Measurements from ENCODE around the gene TPK1. TPM values are rescaled to one million over a fixed set of nuclear protein-coding genes. Genes with fewer than 3 reads are reported as not detected.

The TPK1 gene
- total and polyA plus RNA-seq, 2 of the 4 experiments (the other 2 are of a cell fraction), result 0.38 to 1.8 TPM

DNA sequence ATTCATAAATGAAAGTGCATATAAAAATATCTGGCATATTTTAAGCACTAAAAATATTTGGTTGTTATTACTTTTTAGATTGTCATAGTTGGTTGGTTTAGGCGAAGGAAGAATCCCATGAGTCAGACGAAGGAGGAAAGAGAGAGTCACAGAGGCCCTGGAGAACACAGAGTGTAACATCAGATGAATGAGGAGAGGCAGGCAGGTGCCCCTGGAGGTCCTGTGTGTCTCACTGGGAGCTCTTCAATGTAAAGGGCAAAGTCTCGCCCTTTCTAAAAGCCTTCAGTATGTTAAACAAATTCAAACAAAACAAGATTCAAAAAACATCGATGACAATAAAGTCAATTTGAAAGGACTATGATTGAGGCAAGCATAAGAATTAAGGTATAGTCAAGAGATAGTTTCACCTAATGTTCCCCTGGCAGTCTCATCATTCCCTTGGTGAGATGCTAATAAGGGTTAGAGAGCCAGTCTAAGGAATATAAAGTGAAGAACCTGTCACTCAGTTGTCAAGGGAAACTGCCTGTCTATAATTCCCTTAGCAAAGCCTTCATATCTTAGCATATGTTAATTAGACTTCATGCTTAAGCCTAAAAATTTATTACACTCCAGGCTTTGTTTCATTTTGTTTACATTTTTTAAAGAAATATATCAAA, 194.3 kb downstream of the TPK1 start:
- BruUV-seq (replicated peaks), result no TSS peak
- H2BK120ac ChIP-seq (ENCODE audit: low read depth, low read length), result no peak overlapping the region
- dilution Hi-C loops (cut with HindIII; ENCODE audit: low sequenced_read_pairs, unreplicated experiment), result no loop called here

More for the DNA sequence above, 194.3 kb downstream of the TPK1 start:
- no peak overlapping the region for H2BK5ac ChIP-seq (ENCODE audit: low read depth, low read length, poor library complexity, severe bottlenecking)
- DNase-seq (no peak), ATAC-seq (ENCODE audit: low read depth) (no peak)
- H2AK5ac ChIP-seq (ENCODE audit: low read depth, low read length), result no peak overlapping the region
- no peak overlapping the region for H4K8ac ChIP-seq (ENCODE audit: low read depth in 2 of 2, low read length in 2 of 2)
- H3K79me1 ChIP-seq (ENCODE audit: low read depth in 1 of 2, low read length in 2 of 2), result no peaks in the 10 kb centered on the region
- no peak overlapping the region for H3K56ac ChIP-seq (ENCODE audit: extremely low read depth, insufficient read depth, low read length)
- no peak overlapping the region for H4K91ac ChIP-seq (ENCODE audit: insufficient read depth, low read depth, low read length)
- ChIA-PET POLR2A (ENCODE audit: unreplicated experiment) (no interaction called here), CTCF (interaction anchor here (1.4 kb wide), 1 partner anchor 10 kb away, joined by 4 read pairs; no protein-coding TSS in a partner anchor)
- no peak overlapping the region for H3K27ac ChIP-seq (ENCODE audit: insufficient read depth, low read length)
- H3K14ac ChIP-seq (replicated peaks; ENCODE audit: low read depth, low read length), result no peak overlapping the region
- no peak overlapping the region for H3K4me3 ChIP-seq (ENCODE audit: insufficient read depth, low read depth, low read length)
- no peaks in the 10 kb centered on the region for H3K27me3 ChIP-seq (ENCODE audit: control insufficient read depth, insufficient read depth, low read length)
- no peak overlapping the region for H3K4ac ChIP-seq (ENCODE audit: low read depth, low read length)
- in situ Hi-C loops (cut with MboI; ENCODE audit: low sequenced_read_pairs) (no loop called here), intact Hi-C loops (cut with micrococcal nuclease) (no loop called here)
- H3K4me1 ChIP-seq (ENCODE audit: control insufficient read depth, insufficient read depth, low read length), result no peaks in the 10 kb centered on the region
- H3K9me3 ChIP-seq (ENCODE audit: control insufficient read depth, insufficient read depth, low read length), result peaks cover 2% of the 10 kb centered on the region; the same call in 1 of the 2 replicates
- no peak overlapping the region for H2AFZ ChIP-seq (replicated peaks; ENCODE audit: low read length, poor library complexity)
- no peaks in the 10 kb centered on the region for H3K36me3 ChIP-seq (ENCODE audit: control insufficient read depth, insufficient read depth, low read length)
- no peak overlapping the region for H3K23ac ChIP-seq (ENCODE audit: low read depth, low read length)
- no peaks in the 10 kb centered on the region for H4K20me1 ChIP-seq (ENCODE audit: insufficient read depth, low read length)
- H2BK20ac ChIP-seq (ENCODE audit: low read depth, low read length), result no peak overlapping the region
- H4K5ac ChIP-seq (ENCODE audit: low read depth, low read length), result no peak overlapping the region
- no peak overlapping the region for H3K9ac ChIP-seq (ENCODE audit: low read depth, low read length)
- no peak overlapping the region for H2BK15ac ChIP-seq (ENCODE audit: low read depth, low read length)
- TF ChIP-seq, protein P1, sequence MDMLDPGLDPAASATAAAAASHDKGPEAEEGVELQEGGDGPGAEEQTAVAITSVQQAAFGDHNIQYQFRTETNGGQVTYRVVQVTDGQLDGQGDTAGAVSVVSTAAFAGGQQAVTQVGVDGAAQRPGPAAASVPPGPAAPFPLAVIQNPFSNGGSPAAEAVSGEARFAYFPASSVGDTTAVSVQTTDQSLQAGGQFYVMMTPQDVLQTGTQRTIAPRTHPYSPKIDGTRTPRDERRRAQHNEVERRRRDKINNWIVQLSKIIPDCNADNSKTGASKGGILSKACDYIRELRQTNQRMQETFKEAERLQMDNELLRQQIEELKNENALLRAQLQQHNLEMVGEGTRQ (IDR thresholded peaks at IDR 0.05; ENCODE audit: low read depth, low read length), result no peak
- TF ChIP-seq MXI1 (IDR thresholded peaks at IDR 0.05; ENCODE audit: borderline replicate concordance, low read depth, low read length) (no peak), FOS (IDR thresholded peaks at IDR 0.05; ENCODE audit: low read depth, low read length) (no peak), CEBPB (IDR thresholded peaks at IDR 0.05; ENCODE audit: low read depth, low read length) (no peak), MAZ (IDR thresholded peaks at IDR 0.05; ENCODE audit: borderline replicate concordance, low read depth, low read length) (no peak), RFX5 (IDR thresholded peaks at IDR 0.05; ENCODE audit: low read depth, low read length) (no peak), BHLHE40 (IDR thresholded peaks at IDR 0.05; ENCODE audit: low read depth, low read length) (no peak), RAD21 (IDR thresholded peaks at IDR 0.05; ENCODE audit: low read length) (no peak)
- WGBS, 2 experiments (ENCODE audit: extremely low coverage in 2 of 2, insufficient read length in 1 of 2), result no CpG with 5 or more reads among the region's 4 CpGs
- H3K9me1 ChIP-seq (ENCODE audit: insufficient read depth, low read length), result no peaks in the 10 kb centered on the region
- no peak overlapping the region for H2AK9ac ChIP-seq (replicated peaks; ENCODE audit: low read depth, low read length, poor library complexity)
- no peak overlapping the region for H3K4me2 ChIP-seq (ENCODE audit: low read depth, low read length)
- no peak overlapping the region for H3K18ac ChIP-seq (ENCODE audit: low read depth, low read length)
